Esophagus muscularis mucosa (tissue), 4 donors: Measurements from ENCODE around the gene LRRC4C. TPM values are rescaled to one million over a fixed set of nuclear protein-coding genes. Genes with fewer than 3 reads are reported as not detected.

Experiments
- DNase-seq: peaks from one replicate; pipeline ENCODE4 v3.0.0-alpha.2; 2017; ENCODE audit errors: extremely low spot score
- H3K27ac ChIP-seq, 4 donors: fragments of 200-600 bp; sonication (generic); replicated peaks in 1 of 4; 1 replicate in 3 of 4; 2 replicates in 1 of 4; pipeline ENCODE4 v1.5.1; 2016 to 2019; ENCODE audit warnings: mild to moderate bottlenecking in 1 of 4
- H3K27me3 ChIP-seq, 4 donors: fragments of 200-600 bp; sonication (generic); one replicate each; pipeline versions ENCODE4 v1.5.1 to v1.6.0; 2016 to 2019
- H3K36me3 ChIP-seq, 4 donors: fragments of 200-600 bp; sonication (generic); one replicate each; pipeline ENCODE4 v1.5.1; 2016 to 2019
- H3K4me1 ChIP-seq, 4 donors: fragments of 200-600 bp; sonication (generic); one replicate each; pipeline ENCODE4 v1.5.1; 2016 to 2019
- H3K4me3 ChIP-seq, 4 donors: fragments of 200-600 bp; sonication (generic); 1 replicate in 2 of 4; 2 replicates in 2 of 4; pipeline ENCODE4 v1.5.1; 2016 to 2019; ENCODE audit warnings: mild to moderate bottlenecking in 4 of 4, moderate library complexity in 1 of 4
- H3K9me3 ChIP-seq, 4 donors: fragments of 200-600 bp; sonication (generic); 1 replicate in 3 of 4; 2 replicates in 1 of 4; pipeline ENCODE4 v1.5.1; 2016 to 2019
- CTCF ChIP-seq, 3 experiments: fragments of 200-600 bp in 2 of 3; fragments of 450-650 bp in 1 of 3; sonication (generic) in 2 of 3; IDR thresholded peaks; one replicate each; pipeline ENCODE4 v1.5.1; 2017 to 2019; ENCODE audit warnings: antibody characterized with exemption in 3 of 3, mild to moderate bottlenecking in 2 of 3, moderate library complexity in 1 of 3
- EP300 ChIP-seq: sonication (generic); formaldehyde crosslinking; IDR thresholded peaks from one replicate; pipeline ENCODE4 v1.6.1; 2017; ENCODE audit warnings: antibody characterized with exemption
- POLR2A ChIP-seq: fragments of 450-650 bp; IDR thresholded peaks from one replicate; pipeline ENCODE4 v1.6.1; 2017; ENCODE audit warnings: antibody characterized with exemption, moderate library complexity, mild to moderate bottlenecking, low read depth
- POLR2AphosphoS5 ChIP-seq, 2 donors: sonication (generic); formaldehyde crosslinking; IDR thresholded peaks; one replicate each; pipeline ENCODE4 v1.6.1; 2017; ENCODE audit warnings: antibody characterized with exemption in 2 of 2
- WGBS: methylation state at CpG from one replicate; pipeline ENCODE4 v1.1.5; 2018; 5-methylcytosine and 5-hydroxymethylcytosine counted together
- intact Hi-C: fragments of 100-400 bp; cut with DNase I; formaldehyde crosslinking; loops from one replicate; pipeline ENCODE4 v1.15.1; 2023
- total RNA-seq, 4 donors: library from RNA; depleted of rRNA; stranded (reverse); fragments of >200 nt; gene quantifications; one replicate each; pipeline versions ENCODE4 v1.1.0 to v1.2.1, GENCODE V29; 2016

LRRC4C gene
- total RNA-seq, 4 donors from 2014 or later = 1.2 to 4.0 (median 2.2) TPM

DNA sequence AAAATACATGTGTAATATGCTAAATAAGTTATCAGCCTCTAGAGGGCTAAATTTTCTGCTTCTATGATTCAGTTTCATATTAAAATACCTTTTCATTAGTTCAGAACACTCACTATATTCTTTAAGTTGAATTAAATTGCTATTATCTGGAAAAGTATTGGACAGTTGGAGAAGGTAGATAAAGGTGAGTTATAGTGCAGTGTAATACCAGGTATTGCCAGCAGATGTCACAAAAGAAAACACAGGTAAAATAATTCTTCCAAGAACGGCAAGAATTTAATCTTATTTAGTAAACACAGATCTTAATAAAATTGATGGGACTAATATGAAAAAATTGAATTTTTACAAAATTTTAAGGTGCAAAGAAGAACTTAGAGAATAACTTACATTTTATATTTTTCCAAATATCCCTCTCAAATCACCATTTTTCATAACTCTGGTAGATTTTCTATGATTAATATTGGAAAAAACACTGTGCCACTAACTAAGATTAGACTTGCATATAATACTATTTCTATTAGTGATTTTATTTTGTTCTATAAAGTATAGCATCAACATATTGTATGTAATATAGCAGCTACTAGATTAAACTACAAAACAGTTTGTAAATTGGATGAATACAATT is 1.7 kb upstream of the LRRC4C start:
- TF ChIP-seq POLR2AphosphoS5 (IDR thresholded peaks at IDR 0.05) (no peak), POLR2A (no peak), CTCF (IDR thresholded peaks at IDR 0.05) (peak; percentile 55 to 72 (median 64))
- Histone ChIP-seq H3K4me1 (peaks cover 0 to 9% (median 2%) of the 10 kb centered on the region in 4 donors), H3K27me3 (peaks cover 0 to 39% (median 5%) of the 10 kb centered on the region in 4 donors), H3K36me3 (no peaks in the 10 kb centered on the region), H3K9me3 (peaks cover 0 to 6% (median 0%) of the 10 kb centered on the region in 4 donors), H3K4me3 (no peak overlapping the region), H3K27ac (no peak overlapping the region)
- DNase-seq = no peak
- 4% methylated on average over 1 of the region's 1 CpG for WGBS
- intact Hi-C loops = loop anchor here (5.0 kb wide), 1 partner anchor 1061 kb away; no protein-coding TSS in a partner anchor

DNA sequence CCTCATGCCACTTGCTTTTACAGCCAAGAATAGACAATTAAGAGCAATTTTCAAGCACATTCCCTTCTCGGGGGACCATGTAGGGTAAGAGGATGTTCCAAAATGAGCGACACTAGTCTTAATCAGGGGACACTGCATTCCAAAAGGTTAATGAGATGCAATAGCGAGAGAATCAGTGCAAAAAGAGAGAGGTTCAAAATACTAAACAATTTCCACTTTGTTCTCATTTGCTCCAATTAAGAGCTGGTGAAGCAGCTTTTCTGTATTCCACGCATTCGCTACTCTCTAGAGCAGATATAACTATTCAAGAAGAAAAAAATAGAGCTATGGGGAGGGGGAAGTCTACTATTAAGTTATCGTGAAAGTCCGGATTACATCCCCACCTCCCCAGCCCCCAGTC is 811 bp downstream of the LRRC4C start:
- Histone ChIP-seq H3K27me3 (peaks cover 0 to 47% (median 5%) of the 10 kb centered on the region in 4 donors), H3K9me3 (peaks cover 0 to 3% (median 0%) of the 10 kb centered on the region in 4 donors), H3K36me3 (no peaks in the 10 kb centered on the region), H3K27ac (no peak overlapping the region), H3K4me3 (no peak overlapping the region), H3K4me1 (peaks cover 0 to 9% (median 2%) of the 10 kb centered on the region in 4 donors)
- no peak for DNase-seq
- WGBS = 13% methylated on average over 7 of the region's 7 CpGs
- no peak for TF ChIP-seq POLR2AphosphoS5 (IDR thresholded peaks at IDR 0.05)
- TF ChIP-seq CTCF (IDR thresholded peaks at IDR 0.05) = no peak
- TF ChIP-seq POLR2A = no peak
- no peak for TF ChIP-seq EP300
- intact Hi-C loops = no loop called here

DNA sequence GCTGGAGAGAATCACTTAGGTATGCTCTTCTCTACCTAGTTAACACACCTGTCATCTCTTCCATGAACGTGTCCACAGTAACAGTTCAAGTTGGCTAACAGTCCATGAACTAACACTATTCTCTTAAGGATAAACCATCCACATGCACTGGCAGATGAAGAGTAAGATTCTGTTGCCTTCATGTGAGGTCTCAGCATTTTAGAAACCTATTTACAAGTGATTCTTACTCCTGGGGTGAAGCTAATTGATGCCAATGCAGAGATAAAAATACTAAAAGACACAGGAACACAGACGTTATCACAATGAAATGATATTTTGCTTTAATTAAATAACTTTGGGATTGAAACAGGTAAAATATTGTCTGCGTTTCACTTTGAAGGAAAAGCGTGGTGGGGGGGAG is 1.3 kb downstream of the LRRC4C start:
- Histone ChIP-seq H3K4me3 (no peak overlapping the region), H3K9me3 (no peaks in the 10 kb centered on the region), H3K27me3 (peaks cover 0 to 47% (median 5%) of the 10 kb centered on the region in 4 donors), H3K36me3 (no peaks in the 10 kb centered on the region), H3K27ac (no peak overlapping the region), H3K4me1 (peaks cover 0 to 9% (median 2%) of the 10 kb centered on the region in 4 donors)
- WGBS = 27% methylated on average over 4 of the region's 4 CpGs
- no peak for DNase-seq
- intact Hi-C loops = no loop called here
- no peak for TF ChIP-seq POLR2A
- TF ChIP-seq POLR2AphosphoS5 (IDR thresholded peaks at IDR 0.05) = no peak
- no peak for TF ChIP-seq CTCF (IDR thresholded peaks at IDR 0.05)
- no peak for TF ChIP-seq EP300

GRCh38 chr11:41457216-41458014 is 2.0 kb downstream of the LRRC4C start:
- WGBS = 58% methylated on average over 3 of the region's 3 CpGs

More at GRCh38 chr11:41457216-41458014, 2.0 kb downstream of the LRRC4C start:
- no peak overlapping the region for H3K27ac ChIP-seq
- H3K36me3 ChIP-seq = no peaks in the 10 kb centered on the region
- no peak overlapping the region for H3K4me3 ChIP-seq
- peaks cover 0 to 47% (median 5%) of the 10 kb centered on the region in 4 donors for H3K27me3 ChIP-seq
- intact Hi-C loops = no loop called here
- H3K4me1 ChIP-seq = peaks cover 0 to 9% (median 2%) of the 10 kb centered on the region in 4 donors
- TF ChIP-seq CTCF (IDR thresholded peaks at IDR 0.05) (no peak), EP300 (no peak), POLR2AphosphoS5 (IDR thresholded peaks at IDR 0.05) (no peak), POLR2A (no peak)
- DNase-seq = no peak
- H3K9me3 ChIP-seq = no peaks in the 10 kb centered on the region
